Measurements from ENCODE around the gene ACIN1. TPM values are rescaled to one million over a fixed set of nuclear protein-coding genes. Genes with fewer than 3 reads are reported as not detected.
A peak's percentile ranks its signal among the peaks of the same experiment; 100 is the strongest.

Gene ACIN1
- total and polyA plus RNA-seq, 12 donors = 73.1 to 431 (median 133) TPM

GRCh38 chr14:23071921-23072539, 22.9 kb downstream of the ACIN1 start:
- Histone ChIP-seq H3K4me1 (replicated peaks in 1 of 2) (peaks cover 21 to 39% of the 10 kb centered on the region in 2 donors), H3K4me3 (no peak overlapping the region), H3K36me3 (replicated peaks in 1 of 2) (peaks cover 0 to 62% of the 10 kb centered on the region in 2 donors), H3K27ac (peak overlapping the region in 4 of 5 donors; percentile 65 to 86 (median 80)), H3K27me3 (no peaks in the 10 kb centered on the region), H3K9me3 (replicated peaks in 1 of 3) (no peaks in the 10 kb centered on the region)
- DNase-seq = peak in 3 of 7 donors; percentile 26 to 54 (median 27)
- intact Hi-C loops (cut with DNase I) = no loop called here
- 25 to 29% (median 26%) methylated on average over 5 of the region's 5 CpGs for WGBS, 4 donors
- no peak for TF ChIP-seq CTCF (IDR thresholded peaks at IDR 0.05)
- no peak for TF ChIP-seq POLR2A (IDR thresholded peaks at IDR 0.05)

- H3K4me1 ChIP-seq (replicated peaks in 1 of 2) = peaks cover 21 to 39% of the 10 kb centered on the region in 2 donors
- no peaks in the 10 kb centered on the region for H3K9me3 ChIP-seq (replicated peaks in 1 of 3)
- intact Hi-C loops (cut with DNase I) = no loop called here
- peaks cover 0 to 62% of the 10 kb centered on the region in 2 donors for H3K36me3 ChIP-seq (replicated peaks in 1 of 2)
- TF ChIP-seq CTCF (IDR thresholded peaks at IDR 0.05) (no peak), POLR2A (IDR thresholded peaks at IDR 0.05) (peak; percentile 21 to 81)
- WGBS, 4 donors = 0 to 2% (median 1%) methylated on average over 13 to 14 of the region's 14 CpGs
- peak; percentile 84 to 93 (median 91) for DNase-seq
- peak overlapping the region; percentile 50 to 86 (median 74) for H3K27ac ChIP-seq
- H3K4me3 ChIP-seq = peak overlapping the region in 3 of 4 donors; percentile 47 to 69 (median 66)
- no peaks in the 10 kb centered on the region for H3K27me3 ChIP-seq
These were observed 23.6 kb downstream of the ACIN1 start for GRCh38 chr14:23071244-23071920.

DNA sequence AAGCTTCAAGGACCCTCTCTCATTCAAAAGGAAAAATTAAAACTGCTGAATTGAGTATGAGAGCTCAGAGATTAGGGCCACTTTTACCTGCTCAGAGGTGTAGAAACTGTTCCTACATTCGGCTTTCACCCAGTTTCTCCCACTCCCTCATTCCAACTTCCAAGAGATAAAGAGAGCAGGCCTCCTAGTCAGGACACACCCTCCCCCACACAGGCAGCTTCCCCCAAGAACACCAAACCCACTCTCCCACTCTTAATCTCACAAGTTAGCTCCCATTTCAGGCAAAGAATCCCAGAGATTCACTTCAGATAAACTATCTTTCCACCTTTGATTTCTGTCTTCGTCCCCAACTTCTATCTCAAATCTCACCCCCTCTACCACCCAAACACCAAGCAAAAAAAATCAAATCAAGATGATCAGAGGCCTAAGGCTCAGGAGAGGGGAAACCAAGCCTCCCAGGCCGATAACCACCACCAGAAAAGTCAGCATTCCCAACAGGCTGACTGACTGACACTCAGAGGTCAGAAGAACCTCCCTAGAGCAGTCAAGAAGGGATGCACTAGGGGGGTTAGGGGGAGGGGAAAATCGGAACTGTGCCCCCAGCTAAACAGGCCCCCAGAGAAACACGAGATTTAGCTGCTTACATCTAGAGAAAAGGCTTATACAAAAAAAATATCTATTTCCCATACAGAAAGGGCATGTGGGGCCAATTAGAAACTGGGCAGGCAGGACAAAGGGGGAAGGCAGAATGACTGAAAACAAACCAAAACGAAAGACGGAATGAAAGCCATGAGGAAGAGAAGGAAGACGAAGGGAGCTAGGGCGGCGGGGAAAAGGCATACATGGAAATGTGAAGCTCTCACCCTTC, 24.4 kb downstream of the ACIN1 start:
- intact Hi-C loops (cut with DNase I) = no loop called here
- 8 to 9% (median 8%) methylated on average over 10 of the region's 10 CpGs for WGBS, 4 donors
- Histone ChIP-seq H3K9me3 (replicated peaks in 1 of 3) (no peaks in the 10 kb centered on the region), H3K4me1 (replicated peaks in 1 of 2) (peaks cover 21 to 41% of the 10 kb centered on the region in 2 donors), H3K36me3 (replicated peaks in 1 of 2) (peaks cover 0 to 62% of the 10 kb centered on the region in 2 donors), H3K27ac (peak overlapping the region in 4 of 5 donors; percentile 18 to 86 (median 70)), H3K4me3 (peak overlapping the region in 2 of 4 donors; percentile 47 to 69), H3K27me3 (no peaks in the 10 kb centered on the region)
- TF ChIP-seq CTCF (IDR thresholded peaks at IDR 0.05) (no peak), POLR2A (IDR thresholded peaks at IDR 0.05) (no peak)
- peak in 2 of 7 donors; percentile 13 to 47 for DNase-seq

GRCh38 chr14:23069413-23069806, 25.5 kb downstream of the ACIN1 start:
- no peak overlapping the region for H3K4me3 ChIP-seq
- intact Hi-C loops (cut with DNase I) = loop anchor here (5.0 kb wide), 2 partner anchors 33 to 43 kb away; partner anchors contain the start of gene CIROP (in 1 of the 2)
- 64 to 69% (median 69%) methylated on average over 4 of the region's 4 CpGs for WGBS, 4 donors
- H3K36me3 ChIP-seq (replicated peaks in 1 of 2) = peaks cover 0 to 63% of the 10 kb centered on the region in 2 donors
- H3K9me3 ChIP-seq (replicated peaks in 1 of 3) = no peaks in the 10 kb centered on the region
- peak overlapping the region in 3 of 5 donors; percentile 18 to 67 (median 66) for H3K27ac ChIP-seq
- TF ChIP-seq CTCF (IDR thresholded peaks at IDR 0.05) = no peak
- no peak for TF ChIP-seq POLR2A (IDR thresholded peaks at IDR 0.05)
- no peaks in the 10 kb centered on the region for H3K27me3 ChIP-seq
- peak in 1 of 7 donors; percentile 3 for DNase-seq
- peaks cover 21 to 48% of the 10 kb centered on the region in 2 donors for H3K4me1 ChIP-seq (replicated peaks in 1 of 2)
